H9 (cell line): Measurements from ENCODE around the gene TRIM34. TPM values are rescaled to one million over a fixed set of nuclear protein-coding genes. Genes with fewer than 3 reads are reported as not detected.

Experiments
- DNase-seq: peaks from one replicate; pipeline ENCODE4 v3.0.0-alpha.2; 2017
- H2AFZ ChIP-seq: one replicate; pipeline ENCODE4 v1.6.1; 2013; ENCODE audit warnings: mild to moderate bottlenecking, low read length, control low read depth, moderate library complexity
- H2AK5ac ChIP-seq: 2 replicates; pipeline ENCODE4 v1.6.1; 2013; ENCODE audit warnings: low read length, control low read depth, mixed read lengths; ENCODE audit not compliant: insufficient read length
- H2BK120ac ChIP-seq: one replicate; pipeline ENCODE4 v1.6.1; 2013; ENCODE audit warnings: low read depth, mild to moderate bottlenecking, low read length, control low read depth, inconsistent platforms; ENCODE audit not compliant: poor library complexity, severe bottlenecking
- H2BK12ac ChIP-seq: 2 replicates; pipeline ENCODE4 v1.6.1; 2013; ENCODE audit warnings: low read length, control low read depth, mixed read lengths, low read depth; ENCODE audit not compliant: insufficient read length
- H2BK15ac ChIP-seq: 2 replicates; pipeline ENCODE4 v1.6.1; 2013; ENCODE audit warnings: low read depth, low read length, control low read depth
- H2BK20ac ChIP-seq: one replicate; pipeline ENCODE4 v1.6.1; 2013; ENCODE audit warnings: low read depth, mild to moderate bottlenecking, low read length, control low read depth, inconsistent platforms; ENCODE audit not compliant: poor library complexity, severe bottlenecking
- H2BK5ac ChIP-seq: 2 replicates; pipeline ENCODE4 v1.6.1; 2013; ENCODE audit warnings: low read length, control low read depth, mixed read lengths; ENCODE audit not compliant: insufficient read length
- H3K14ac ChIP-seq: 2 replicates; pipeline ENCODE4 v1.6.1; 2013; ENCODE audit warnings: low read length, control low read depth; ENCODE audit not compliant: insufficient read depth
- H3K18ac ChIP-seq: 2 replicates; pipeline ENCODE4 v1.6.1; 2013; ENCODE audit warnings: low read depth, mild to moderate bottlenecking, mixed read lengths, low read length, control low read depth; ENCODE audit not compliant: insufficient read length
- H3K23ac ChIP-seq: 2 replicates; pipeline ENCODE4 v1.6.1; 2013; ENCODE audit warnings: low read length, control low read depth, mixed read lengths, low read depth; ENCODE audit not compliant: insufficient read length
- H3K23me2 ChIP-seq: 2 replicates; pipeline ENCODE4 v1.6.1; 2013; ENCODE audit warnings: low read depth, mild to moderate bottlenecking, mixed read lengths, low read length, control low read depth; ENCODE audit not compliant: insufficient read length, poor library complexity, severe bottlenecking
- H3K27ac ChIP-seq: 2 replicates; pipeline ENCODE4 v1.5.1; 2013; ENCODE audit warnings: low read length, control low read depth, mixed read lengths, low read depth; ENCODE audit not compliant: insufficient read length
- H3K27me3 ChIP-seq: 2 replicates; pipeline ENCODE4 v1.6.1; 2013; ENCODE audit warnings: low read length, control low read depth, inconsistent platforms; ENCODE audit not compliant: insufficient read depth
- H3K4ac ChIP-seq: 2 replicates; pipeline ENCODE4 v1.6.1; 2013; ENCODE audit warnings: low read depth, mild to moderate bottlenecking, control low read depth, inconsistent platforms, low read length, moderate library complexity
- H3K4me1 ChIP-seq: 2 replicates; pipeline ENCODE4 v1.6.1; 2013; ENCODE audit warnings: low read length, control low read depth, inconsistent platforms; ENCODE audit not compliant: insufficient read depth
- H3K4me2 ChIP-seq: 2 replicates; pipeline ENCODE4 v1.6.1; 2013; ENCODE audit warnings: low read length, control low read depth, mixed read lengths; ENCODE audit not compliant: insufficient read length, insufficient read depth
- H3K56ac ChIP-seq: 2 replicates; pipeline ENCODE4 v1.6.1; 2013; ENCODE audit warnings: low read depth, mild to moderate bottlenecking, mixed read lengths, low read length, control low read depth; ENCODE audit not compliant: insufficient read length
- H3K79me1 ChIP-seq: 2 replicates; pipeline ENCODE4 v1.6.1; 2013; ENCODE audit warnings: low read depth, mild to moderate bottlenecking, moderate library complexity, low read length, control low read depth, inconsistent platforms; ENCODE audit not compliant: insufficient read depth, poor library complexity, severe bottlenecking
- H3K79me2 ChIP-seq: 2 replicates; pipeline ENCODE4 v1.6.1; 2013; ENCODE audit warnings: low read length, control low read depth, inconsistent platforms; ENCODE audit not compliant: insufficient read depth
- H3K9ac ChIP-seq: 2 replicates; pipeline ENCODE4 v1.6.1; 2013; ENCODE audit warnings: low read length, control low read depth, mixed read lengths; ENCODE audit not compliant: insufficient read length; ENCODE audit errors: extremely low read depth
- H3K9me3 ChIP-seq: one replicate; pipeline ENCODE4 v1.6.1; 2013; ENCODE audit warnings: low read depth, low read length, inconsistent platforms; ENCODE audit not compliant: control insufficient read depth
- H3T11ph ChIP-seq: one replicate; pipeline ENCODE4 v1.6.1; 2013; ENCODE audit warnings: mild to moderate bottlenecking, low read length, control low read depth, inconsistent platforms
- H4K20me1 ChIP-seq: one replicate; pipeline ENCODE4 v1.6.1; 2013; ENCODE audit not compliant: control insufficient read depth, insufficient read length, insufficient read depth
- H4K5ac ChIP-seq: 2 replicates; pipeline ENCODE4 v1.6.1; 2013; ENCODE audit warnings: low read depth, mild to moderate bottlenecking, mixed read lengths, low read length, control low read depth; ENCODE audit not compliant: insufficient read length
- H4K8ac ChIP-seq: replicated peaks from 2 replicates; pipeline ENCODE4 v1.6.1; 2013; ENCODE audit warnings: low read length, control low read depth, mixed read lengths, low read depth; ENCODE audit not compliant: insufficient read length
- H4K91ac ChIP-seq: 2 replicates; pipeline ENCODE4 v1.6.1; 2013; ENCODE audit warnings: low read depth, mild to moderate bottlenecking, moderate library complexity, mixed read lengths, low read length, control low read depth; ENCODE audit not compliant: insufficient read length
- H3K27ac Mint-ChIP-seq, 3 experiments: 2 replicates in 2 of 3; 3 replicates in 1 of 3; pipeline ENCODE4 v1.8.0; 2020 to 2021; ENCODE audit warnings: mixed read lengths in 3 of 3, mild to moderate bottlenecking in 1 of 3, moderate library complexity in 1 of 3
- H3K27me3 Mint-ChIP-seq: 2 replicates; pipeline ENCODE4 v1.8.0; 2021; ENCODE audit warnings: low read depth, mild to moderate bottlenecking, moderate library complexity, mixed read lengths
- H3K36me3 Mint-ChIP-seq, 3 experiments: 2 replicates in 2 of 3; 3 replicates in 1 of 3; pipeline ENCODE4 v1.8.0; 2020 to 2021; ENCODE audit warnings: low read depth in 3 of 3, mixed read lengths in 3 of 3; ENCODE audit not compliant: insufficient read depth in 1 of 3
- H3K4me1 Mint-ChIP-seq, 2 experiments: 2 replicates each; pipeline ENCODE4 v1.8.0; 2020; ENCODE audit warnings: mixed read lengths in 2 of 2
- H3K4me3 Mint-ChIP-seq, 2 experiments: 2 replicates in 1 of 2; 3 replicates in 1 of 2; pipeline ENCODE4 v1.8.0; 2020 to 2021; ENCODE audit warnings: mild to moderate bottlenecking in 2 of 2, mixed read lengths in 2 of 2, moderate library complexity in 1 of 2
- H3K9me3 Mint-ChIP-seq, 2 experiments: 2 replicates in 1 of 2; 3 replicates in 1 of 2; pipeline ENCODE4 v1.8.0; 2020; ENCODE audit warnings: mild to moderate bottlenecking in 2 of 2, mixed read lengths in 2 of 2, moderate library complexity in 1 of 2
- CTCF ChIP-seq: fragments of 200-600 bp; sonication (generic); conservative IDR thresholded peaks from 3 replicates; pipeline ENCODE4 v1.8.0; 2021; ENCODE audit warnings: antibody characterized with exemption, mild to moderate bottlenecking
- WGBS: extraction: QIAGEN DNeasy Blood & Tissue Kit; methylation state at CpG from one replicate; pipeline ENCODE4 v1.1.7; 2013; ENCODE audit warnings: missing lambda C conversion rate, low lambda C conversion rate, mixed read lengths; ENCODE audit not compliant: insufficient read length; ENCODE audit errors: extremely low coverage; 5-methylcytosine and 5-hydroxymethylcytosine counted together
- total RNA-seq: library from RNA; stranded (reverse); gene quantifications from 2 replicates; pipeline ENCODE4 v1.2.1, GENCODE V29; 2021

TRIM34 gene
- total RNA-seq, 1 experiment from 2014 or later, result 0.59 TPM

- Histone ChIP-seq H2BK5ac (no peak within 1 kb of the TSS), H3K27ac (peak within 1 kb of the TSS; percentile 87), H4K8ac (no peak within 1 kb of the TSS), H3K18ac (peak within 1 kb of the TSS; percentile 91), H2BK12ac (no peak within 1 kb of the TSS), H3K14ac (peak within 1 kb of the TSS; percentile 91; the same call in 1 of the 2 replicates), H3K4ac (no peak within 1 kb of the TSS), H3K9me3 (no peaks in the 10 kb centered on the region), H3K56ac (no peak within 1 kb of the TSS), H4K20me1 (no peaks in the 10 kb centered on the region), H2BK15ac (no peak within 1 kb of the TSS), H3K23me2 (peaks cover 5% of the 10 kb centered on the region), H3K79me2 (no peaks in the 10 kb centered on the region; the same call in 1 of the 2 replicates), H3K79me1 (no peaks in the 10 kb centered on the region), H3K4me2 (peak within 1 kb of the TSS; percentile 69), H4K5ac (no peak within 1 kb of the TSS), H3K23ac (no peak within 1 kb of the TSS), H3K9ac (peak within 1 kb of the TSS; percentile 86), H3K4me1 (no peaks in the 10 kb centered on the region; the same call in 1 of the 2 replicates), H4K91ac (no peak within 1 kb of the TSS), H2AK5ac (no peak within 1 kb of the TSS), H2BK20ac (no peak within 1 kb of the TSS), H2AFZ (peak within 1 kb of the TSS; percentile 97), H2BK120ac (no peak within 1 kb of the TSS), H3K27me3 (no peaks in the 10 kb centered on the region), H3T11ph (no peak within 1 kb of the TSS)
- H3K4me1 Mint-ChIP-seq, result peaks cover 28 to 33% of the 10 kb centered on the region in 2 experiments
- H3K4me3 Mint-ChIP-seq, result peak within 1 kb of the TSS; percentile 80 to 83
- DNase-seq, result peak; percentile 85
- TF ChIP-seq CTCF, result peak; percentile 68
- H3K27me3 Mint-ChIP-seq, result no peaks in the 10 kb centered on the region
- peaks cover 11 to 24% (median 16%) of the 10 kb centered on the region in 3 experiments for H3K36me3 Mint-ChIP-seq
- WGBS, result no CpG with 5 or more reads among the region's 13 CpGs
- H3K27ac Mint-ChIP-seq, result peak within 1 kb of the TSS; percentile 99 to 100 (median 99)
- peaks cover 7 to 11% of the 10 kb centered on the region in 2 experiments for H3K9me3 Mint-ChIP-seq
Measured at GRCh38 chr11:5684646-5685362, 60.0 kb downstream of the TRIM34 start, which contains the start of gene TRIM5. Gene TRIM5 (minus strand): TSS chr11:5685074. CDS start chr11:5680177, 4,897 bp downstream.
